ENCODE measurements around the gene MORN5.

MORN5 gene

GRCh38 chr9:122227575-122227900, 67.8 kb downstream of the MORN5 start:
- Mint-ChIP-seq H3K9me3 (no peaks in the 10 kb centered on the region), H3K27ac (no peak overlapping the region), H3K4me3 (peak overlapping the region; percentile 5), H3K4me1 (ENCODE audit: low read depth) (peaks cover 8% of the 10 kb centered on the region), H3K27me3 (peaks cover 54% of the 10 kb centered on the region), H3K36me3 (ENCODE audit: low read depth) (no peaks in the 10 kb centered on the region)
- no peak for DNase-seq

DNA sequence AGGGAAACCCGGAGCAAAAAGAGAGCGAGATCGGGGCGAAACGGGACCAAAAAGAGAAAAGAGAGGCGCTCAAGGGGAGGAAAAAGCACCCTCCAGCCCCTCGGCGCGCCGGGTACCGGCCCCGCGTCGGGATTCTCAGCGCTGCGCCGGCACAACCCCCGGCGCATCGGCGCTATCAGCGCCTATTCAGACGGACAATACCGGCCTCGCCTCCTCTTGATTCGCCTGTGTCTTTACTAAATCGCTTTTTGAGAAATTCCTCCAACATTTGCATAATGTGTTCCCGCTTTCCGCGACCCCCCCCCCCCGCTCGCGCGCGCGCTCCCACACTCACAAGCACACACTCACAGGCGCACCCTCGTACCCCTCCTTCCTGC, 68.5 kb downstream of the MORN5 start:
- H3K36me3 Mint-ChIP-seq (ENCODE audit: low read depth): no peaks in the 10 kb centered on the region
- H3K9me3 Mint-ChIP-seq: no peaks in the 10 kb centered on the region
- peaks cover 47% of the 10 kb centered on the region for H3K27me3 Mint-ChIP-seq
- DNase-seq: no peak
- peaks cover 3% of the 10 kb centered on the region for H3K4me1 Mint-ChIP-seq (ENCODE audit: low read depth)
- no peak overlapping the region for H3K27ac Mint-ChIP-seq
- peak overlapping the region; percentile 51 for H3K4me3 Mint-ChIP-seq

GRCh38 chr9:122228568-122229484, 69.1 kb downstream of the MORN5 start, which contains the start of gene LHX6:
Gene LHX6, minus strand, starts transcription at chr9:122228957. Its CDS starts 217 bp downstream, at chr9:122228740.
- Mint-ChIP-seq H3K9me3 (no peaks in the 10 kb centered on the region), H3K36me3 (ENCODE audit: low read depth) (no peaks in the 10 kb centered on the region), H3K4me1 (ENCODE audit: low read depth) (peaks cover 3% of the 10 kb centered on the region), H3K27ac (no peak within 1 kb of the TSS), H3K27me3 (peaks cover 41% of the 10 kb centered on the region), H3K4me3 (peak within 1 kb of the TSS; percentile 51)
- DNase-seq: no peak

DNA sequence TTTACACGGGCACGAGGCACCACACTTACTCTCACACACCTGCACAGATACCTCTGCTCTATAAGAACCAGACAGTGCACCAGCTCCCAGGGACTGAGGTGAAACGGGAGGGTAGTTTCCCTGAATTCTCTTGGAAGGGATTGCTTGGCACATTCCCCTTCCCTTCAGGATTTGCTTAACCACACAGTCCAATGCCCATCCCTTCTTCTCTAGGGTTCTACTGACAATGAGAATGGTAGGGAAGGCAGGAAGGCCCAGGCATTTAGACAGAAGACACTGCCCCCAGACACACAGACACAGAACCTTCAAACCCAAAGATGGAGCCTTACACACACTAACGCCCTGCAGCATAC, 69.8 kb downstream of the MORN5 start:
- Mint-ChIP-seq H3K9me3 (no peaks in the 10 kb centered on the region), H3K4me3 (no peak overlapping the region), H3K27me3 (peaks cover 37% of the 10 kb centered on the region), H3K36me3 (ENCODE audit: low read depth) (no peaks in the 10 kb centered on the region), H3K27ac (no peak overlapping the region), H3K4me1 (ENCODE audit: low read depth) (peaks cover 3% of the 10 kb centered on the region)
- no peak for DNase-seq

GRCh38 chr9:122232796-122233306, 73.1 kb downstream of the MORN5 start:
- no peaks in the 10 kb centered on the region for H3K4me1 Mint-ChIP-seq (ENCODE audit: low read depth)
- H3K27me3 Mint-ChIP-seq: peaks cover 10% of the 10 kb centered on the region
- no peaks in the 10 kb centered on the region for H3K9me3 Mint-ChIP-seq
- no peak overlapping the region for H3K27ac Mint-ChIP-seq
- H3K36me3 Mint-ChIP-seq (ENCODE audit: low read depth): no peaks in the 10 kb centered on the region
- no peak for DNase-seq
- H3K4me3 Mint-ChIP-seq: no peak overlapping the region

DNA sequence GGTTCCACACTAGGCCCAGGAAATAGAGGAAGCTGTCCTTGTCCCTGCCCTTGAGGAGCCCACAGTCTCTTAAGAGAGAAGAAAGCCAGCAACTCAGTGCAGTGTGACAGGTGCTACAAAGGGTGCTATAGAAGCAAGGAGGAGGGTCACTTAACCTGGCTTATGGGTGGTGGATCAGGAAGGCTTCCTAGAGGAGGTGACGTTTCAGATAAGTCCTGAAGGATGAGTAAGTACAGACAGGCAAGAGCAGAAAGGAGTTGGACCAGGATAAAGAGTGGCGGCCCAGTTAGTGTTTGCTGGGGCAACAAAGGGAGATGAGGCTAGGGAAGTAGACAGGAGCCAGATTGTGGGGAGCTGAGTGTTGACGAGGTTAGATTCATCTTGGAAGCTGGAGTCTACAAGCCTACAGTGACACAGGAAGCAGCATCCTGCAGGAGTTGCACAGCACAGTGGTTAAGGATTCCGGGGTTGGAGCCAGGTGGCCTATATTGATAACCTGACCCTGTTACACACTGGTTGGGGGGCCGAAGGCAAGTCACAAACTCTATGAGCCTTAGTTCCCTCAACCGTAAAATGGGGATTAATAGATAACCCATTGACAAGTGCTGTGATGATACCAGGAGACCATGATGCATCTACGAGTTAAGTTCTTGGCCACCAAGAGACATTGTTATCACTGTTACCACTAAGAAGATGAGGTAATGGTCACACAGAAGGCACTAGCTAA, 74.5 kb downstream of the MORN5 start:
- no peak overlapping the region for H3K27ac Mint-ChIP-seq

GRCh38 chr9:122236681-122237080, 77.0 kb downstream of the MORN5 start:
- no peak overlapping the region for H3K27ac Mint-ChIP-seq
- no peaks in the 10 kb centered on the region for H3K9me3 Mint-ChIP-seq
- DNase-seq: no peak
- H3K4me1 Mint-ChIP-seq (ENCODE audit: low read depth): no peaks in the 10 kb centered on the region
- peaks cover 36% of the 10 kb centered on the region for H3K36me3 Mint-ChIP-seq (ENCODE audit: low read depth)
- no peak overlapping the region for H3K4me3 Mint-ChIP-seq
- H3K27me3 Mint-ChIP-seq: peaks cover 4% of the 10 kb centered on the region

More for the DNA sequence above, 74.5 kb downstream of the MORN5 start:
- no peak for DNase-seq
- no peaks in the 10 kb centered on the region for H3K9me3 Mint-ChIP-seq
- peaks cover 12% of the 10 kb centered on the region for H3K36me3 Mint-ChIP-seq (ENCODE audit: low read depth)
- no peak overlapping the region for H3K4me3 Mint-ChIP-seq
- H3K4me1 Mint-ChIP-seq (ENCODE audit: low read depth): no peaks in the 10 kb centered on the region
- peaks cover 6% of the 10 kb centered on the region for H3K27me3 Mint-ChIP-seq

DNA sequence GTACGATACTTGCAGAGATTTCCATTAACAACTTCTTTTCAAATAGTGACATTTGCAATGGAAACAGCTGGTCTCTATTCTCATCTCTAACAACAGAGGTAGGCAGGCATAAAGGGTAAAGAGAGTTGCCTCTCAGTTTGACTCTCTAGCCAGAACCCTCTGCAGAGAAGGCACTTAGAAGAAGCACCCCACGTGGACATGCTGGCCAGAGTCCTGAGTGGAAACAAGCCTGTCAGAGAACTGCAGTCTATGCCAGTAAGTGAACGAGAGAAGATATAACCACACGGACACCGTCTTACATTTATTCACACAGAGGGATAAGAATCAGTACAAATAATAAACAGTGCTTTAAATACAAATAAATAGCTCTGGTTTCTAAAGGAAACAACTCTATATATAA, 80.0 kb downstream of the MORN5 start:
- DNase-seq: no peak
- Mint-ChIP-seq H3K9me3 (no peaks in the 10 kb centered on the region), H3K4me3 (no peak overlapping the region), H3K36me3 (ENCODE audit: low read depth) (peaks cover 65% of the 10 kb centered on the region), H3K27ac (no peak overlapping the region), H3K4me1 (ENCODE audit: low read depth) (no peaks in the 10 kb centered on the region), H3K27me3 (no peaks in the 10 kb centered on the region)

GRCh38 chr9:122244349-122244748, 84.6 kb downstream of the MORN5 start:
- H3K27ac Mint-ChIP-seq: no peak overlapping the region
- H3K27me3 Mint-ChIP-seq: no peaks in the 10 kb centered on the region
- H3K36me3 Mint-ChIP-seq (ENCODE audit: low read depth): peaks cover 85% of the 10 kb centered on the region
- no peak overlapping the region for H3K4me3 Mint-ChIP-seq
- H3K4me1 Mint-ChIP-seq (ENCODE audit: low read depth): no peaks in the 10 kb centered on the region
- no peaks in the 10 kb centered on the region for H3K9me3 Mint-ChIP-seq
- no peak for DNase-seq

DNA sequence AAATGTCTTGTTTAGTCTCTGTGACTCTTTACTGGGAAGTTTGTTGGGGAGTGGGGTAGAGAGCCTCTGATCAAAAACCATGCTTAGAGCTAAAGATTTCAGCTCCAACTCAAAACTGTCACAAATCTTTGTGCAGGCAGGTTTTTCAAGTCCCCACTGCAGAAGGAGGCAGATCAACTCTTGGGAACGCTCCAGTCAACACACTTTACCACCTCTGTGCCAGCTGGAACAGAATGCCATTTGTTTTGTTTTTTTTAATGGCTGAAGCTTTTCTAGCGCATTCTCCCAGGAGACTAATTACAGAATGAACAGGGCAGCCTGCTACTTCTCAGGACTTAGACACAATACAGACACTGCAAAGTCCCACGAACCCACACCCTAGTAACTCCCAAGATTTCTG, 87.0 kb downstream of the MORN5 start:
- H3K27me3 Mint-ChIP-seq: no peaks in the 10 kb centered on the region
- H3K36me3 Mint-ChIP-seq (ENCODE audit: low read depth): peaks cover 84% of the 10 kb centered on the region
- no peaks in the 10 kb centered on the region for H3K9me3 Mint-ChIP-seq
- DNase-seq: no peak
- H3K4me3 Mint-ChIP-seq: no peak overlapping the region
- H3K4me1 Mint-ChIP-seq (ENCODE audit: low read depth): no peaks in the 10 kb centered on the region
- H3K27ac Mint-ChIP-seq: no peak overlapping the region

DNA sequence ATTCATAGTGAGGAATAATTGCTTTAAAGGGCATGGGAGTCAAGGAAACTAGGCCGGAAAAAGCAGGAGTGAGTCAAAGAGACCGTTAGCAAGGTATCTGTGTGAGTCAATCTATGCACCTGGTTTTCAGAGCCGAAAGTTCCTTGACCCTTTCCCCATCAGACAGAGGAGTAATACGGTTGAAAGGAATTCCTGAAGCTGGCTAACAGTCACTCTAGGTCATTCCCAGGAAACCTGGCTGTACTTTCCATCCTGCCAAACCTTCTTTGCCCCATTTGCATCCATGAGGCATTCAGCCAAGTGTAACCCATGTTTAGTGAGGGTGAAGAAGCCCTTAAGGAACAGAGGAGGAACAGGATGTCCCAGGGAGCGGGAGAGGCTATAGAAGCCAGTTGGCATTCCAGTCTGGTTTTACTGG, 88.7 kb downstream of the MORN5 start:
- Mint-ChIP-seq H3K4me3 (no peak overlapping the region), H3K27me3 (no peaks in the 10 kb centered on the region), H3K9me3 (no peaks in the 10 kb centered on the region), H3K36me3 (ENCODE audit: low read depth) (peaks cover 84% of the 10 kb centered on the region), H3K27ac (no peak overlapping the region), H3K4me1 (ENCODE audit: low read depth) (peaks cover 11% of the 10 kb centered on the region)
- no peak for DNase-seq

Data from activated T-cell treated with anti-CD3 and anti-CD28 coated beads, Interleukin-2, amount 50 U/mL, for 24 hours (primary cell).